GM12878 (cell line): ENCODE measurements around the gene BPGM. TPM values are rescaled to one million over a fixed set of nuclear protein-coding genes. Genes with fewer than 3 reads are reported as not detected.

ENCODE experiments used
- ATAC-seq: fragments of 200-7000 bp; cut with Tn5 transposase; 3 replicates; pipeline ENCODE4 v1.9.1; 2020; ENCODE audit warnings: mild to moderate bottlenecking, moderate library complexity
- BruUV-seq: library from RNA; stranded (reverse); fragments of 400-500 nt; replicated peaks from 2 replicates; lab custom pipeline; 2021; lab: Mats Ljungman, UMichigan
- CTCF ChIA-PET: fragments of 300-600 bp; sonication (Branson Sonifier 250); formaldehyde crosslinking; extraction: SDS; loops from one replicate; lab custom pipeline; 2021; ENCODE audit warnings: inconsistent platforms; lab: Yijun Ruan, JAX
- POLR2A ChIA-PET: fragments of 350-600 bp; formaldehyde crosslinking; extraction: SDS; loops from one replicate; lab custom pipeline; 2021; ENCODE audit warnings: inconsistent platforms; lab: Charles Lee
- RAD21 ChIA-PET: fragments of 300-600 bp; sonication (Branson Sonifier 250); formaldehyde crosslinking; loops from one replicate; lab custom pipeline; 2023; ENCODE audit warnings: antibody characterized with exemption; ENCODE audit not compliant: unreplicated experiment; lab: Charles Lee
- SMC1A ChIA-PET: fragments of 300-600 bp; sonication (Branson Sonifier 250); formaldehyde crosslinking; loops from one replicate; lab custom pipeline; 2023; ENCODE audit not compliant: unreplicated experiment, uncharacterized antibody; lab: Charles Lee
- DNase-seq: peaks from one replicate; pipeline ENCODE4 v3.0.0-alpha.2; 2011; ENCODE audit warnings: low read depth, low spot score
- FAIRE-seq: peaks from 3 replicates; lab custom pipeline; 2011; peaks lifted over from hg19 to GRCh38; lab: Jason Lieb, UNC
- H2AFZ ChIP-seq: 2 replicates; pipeline ENCODE4 v1.6.0; 2011; ENCODE audit warnings: low read depth, low read length, control low read depth; ENCODE audit not compliant: control insufficient read depth
- H3K27ac ChIP-seq: 2 replicates; pipeline ENCODE4 v1.5.1; 2011; ENCODE audit warnings: control low read depth; ENCODE audit not compliant: control insufficient read depth, insufficient read depth
- H3K27me3 ChIP-seq, 2 experiments: replicated peaks in 1 of 2; 2 replicates each; pipeline versions ENCODE4 v1.6.0 to v1.6.1; 2011; ENCODE audit warnings: low read length in 1 of 2; ENCODE audit not compliant: control insufficient read depth in 2 of 2, insufficient read depth in 2 of 2
- H3K36me3 ChIP-seq, 2 experiments: 2 replicates each; pipeline ENCODE4 v1.5.1; 2011; ENCODE audit warnings: low read length in 1 of 2; ENCODE audit not compliant: control insufficient read depth in 2 of 2, insufficient read depth in 2 of 2
- H3K4me1 ChIP-seq: 2 replicates; pipeline ENCODE4 v1.6.1; 2011; ENCODE audit warnings: mild to moderate bottlenecking, low read length, moderate library complexity, mixed read lengths; ENCODE audit not compliant: control insufficient read depth, insufficient read depth
- H3K4me2 ChIP-seq: 2 replicates; pipeline ENCODE4 v1.6.0; 2011; ENCODE audit warnings: control low read depth; ENCODE audit not compliant: control insufficient read depth, insufficient read depth
- H3K4me3 ChIP-seq: fragments of 200-600 bp; sonication (generic); 2 replicates; pipeline ENCODE4 v1.5.1; 2016
- H3K79me2 ChIP-seq: 2 replicates; pipeline ENCODE4 v1.6.0; 2011; ENCODE audit warnings: low read length; ENCODE audit not compliant: control insufficient read depth, insufficient read depth
- H3K9ac ChIP-seq: 2 replicates; pipeline ENCODE4 v1.8.0; 2011; ENCODE audit warnings: low read length, control low read depth, mixed read lengths; ENCODE audit not compliant: control insufficient read depth, insufficient read depth
- H3K9me3 ChIP-seq: replicated peaks from 3 replicates; pipeline ENCODE4 v1.5.1; 2011; ENCODE audit warnings: mild to moderate bottlenecking, low read length; ENCODE audit not compliant: control insufficient read depth, insufficient read depth
- H4K20me1 ChIP-seq: 2 replicates; pipeline ENCODE4 v1.6.0; 2011; ENCODE audit not compliant: control insufficient read depth, insufficient read depth
- ASH2L ChIP-seq: fragments of 300-600, 200-600 bp; sonication (generic); IDR thresholded peaks from 2 replicates; pipeline ENCODE4 v1.6.1; 2017; ENCODE audit warnings: low read depth, mild to moderate bottlenecking, borderline replicate concordance
- CBX3 ChIP-seq: fragments of 200-600 bp; sonication (generic); IDR thresholded peaks from 2 replicates; pipeline ENCODE4 v1.6.1; 2016; ENCODE audit warnings: low read depth, borderline replicate concordance
- EGR1 ChIP-seq, 2 experiments: IDR thresholded peaks; 1 replicate in 1 of 2; 2 replicates in 1 of 2; pipeline ENCODE4 v1.6.1; 2011 to 2012; ENCODE audit warnings: low read depth in 2 of 2, low read length in 2 of 2, borderline replicate concordance in 1 of 2, mild to moderate bottlenecking in 1 of 2, moderate library complexity in 1 of 2
- IKZF1 ChIP-seq: fragments of 450-650 bp; conservative IDR thresholded peaks from 2 replicates; pipeline ENCODE4 v1.6.1; 2017; ENCODE audit warnings: antibody characterized with exemption, mild to moderate bottlenecking
- JUNB ChIP-seq: IDR thresholded peaks from 2 replicates; pipeline ENCODE4 v1.6.1; 2016; ENCODE audit warnings: antibody characterized with exemption, mild to moderate bottlenecking
- POLR2A ChIP-seq: IDR thresholded peaks from 2 replicates; pipeline ENCODE4 v1.6.1; 2011; ENCODE audit warnings: low read depth, mild to moderate bottlenecking, low read length
- RBBP5 ChIP-seq: fragments of 200-600 bp; sonication (generic); conservative IDR thresholded peaks from 2 replicates; pipeline ENCODE4 v1.6.1; 2016
- SIX5 ChIP-seq: IDR thresholded peaks from 2 replicates; pipeline ENCODE4 v1.6.1; 2011; ENCODE audit warnings: mild to moderate bottlenecking, low read depth, low read length, moderate library complexity; ENCODE audit not compliant: severe bottlenecking
- TCF3 ChIP-seq: IDR thresholded peaks from 2 replicates; pipeline ENCODE4 v1.6.1; 2012; ENCODE audit warnings: low read depth, mild to moderate bottlenecking, low read length, borderline replicate concordance; ENCODE audit not compliant: insufficient read depth
- WGBS: methylation state at CpG from one replicate; pipeline ENCODE4 v1.1.6; 2016; ENCODE audit warnings: low lambda C conversion rate; ENCODE audit not compliant: insufficient replicate concordance, insufficient coverage; ENCODE audit errors: missing lambda C conversion rate; 5-methylcytosine and 5-hydroxymethylcytosine counted together
- in situ Hi-C: fragments of 300-500 bp; cut with MboI; formaldehyde crosslinking; loops from 9 replicates; pipeline ENCODE4 v1.14.3; 2018; ENCODE audit warnings: mixed read lengths
- intact Hi-C: fragments of 100-400 bp; cut with micrococcal nuclease; formaldehyde crosslinking; loops from one replicate; pipeline ENCODE4 v1.14.2; 2022; ENCODE audit not compliant: unreplicated experiment
- polyA plus RNA-seq, 11 experiments: library from polyadenylated mRNA; depleted of rRNA in 4 of 11; unstranded in 6 of 11; stranded (reverse) in 5 of 11; fragments of >200 nt; fragmentation: Nextera tagmentation in 4 of 11; fragmentation: Illumina TruSeq in 1 of 11; extraction: Ambion mirVana in 4 of 11; extraction: Trizol in 1 of 11; gene quantifications; 1 replicate in 1 of 11; 2 replicates in 10 of 11; pipeline versions ENCODE4 v1.2.1 to v1.2.3, GENCODE V29; 2011 to 2016; ENCODE audit warnings: inconsistent platforms in 2 of 11, missing spikeins in 2 of 11, low read depth in 1 of 11
- total RNA-seq, 4 experiments: library from RNA; depleted of rRNA in 3 of 4; stranded (reverse); fragments of >200 nt in 3 of 4; fragmentation: Illumina TruSeq in 1 of 4; extraction: Trizol in 1 of 4; gene quantifications; 2 replicates each; pipeline versions ENCODE4 v1.2.1 to v1.2.3, GENCODE V29; 2013 to 2021
- TF ChIP-seq, protein P1 (sequence below): fragments of 450-650 bp; IDR thresholded peaks from 2 replicates; pipeline ENCODE4 v1.6.1; 2016; ENCODE audit warnings: mild to moderate bottlenecking

Gene BPGM
- total and polyA plus RNA-seq, 10 of the 15 experiments (the other 5 are each of a cell fraction or from before 2014, with no cell fraction given) = 9.0 to 20.1 (median 15.2) TPM

DNA sequence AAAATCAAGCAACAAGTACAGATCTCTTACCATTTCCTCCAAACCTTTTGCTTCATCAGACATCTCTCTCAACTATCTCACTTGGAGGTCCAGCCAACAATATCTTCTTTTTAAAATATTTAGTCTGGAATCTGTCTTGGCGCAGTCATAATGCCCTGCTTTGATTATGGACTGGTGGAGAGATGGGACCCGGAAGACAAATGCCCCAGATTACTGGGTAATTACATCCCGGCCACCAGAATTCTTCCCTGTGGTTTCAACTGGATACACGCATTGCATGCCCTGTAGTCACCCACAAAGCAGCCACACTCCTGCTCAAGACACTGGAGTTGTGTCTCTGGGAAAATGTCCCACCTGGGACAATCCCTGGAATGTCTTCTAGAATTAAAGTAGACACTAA is 65.5 kb downstream of the BPGM start:
- 71% methylated on average over 4 of the region's 4 CpGs for WGBS
- BruUV-seq = no TSS peak
- H3K79me2 ChIP-seq = no peaks in the 10 kb centered on the region
- no peaks in the 10 kb centered on the region for H3K4me1 ChIP-seq
- no peak overlapping the region for H3K9ac ChIP-seq
- ATAC-seq (no peak), FAIRE-seq (no peak), DNase-seq (no peak)
- RAD21 ChIA-PET = no interaction called here
- TF ChIP-seq, protein P1, sequence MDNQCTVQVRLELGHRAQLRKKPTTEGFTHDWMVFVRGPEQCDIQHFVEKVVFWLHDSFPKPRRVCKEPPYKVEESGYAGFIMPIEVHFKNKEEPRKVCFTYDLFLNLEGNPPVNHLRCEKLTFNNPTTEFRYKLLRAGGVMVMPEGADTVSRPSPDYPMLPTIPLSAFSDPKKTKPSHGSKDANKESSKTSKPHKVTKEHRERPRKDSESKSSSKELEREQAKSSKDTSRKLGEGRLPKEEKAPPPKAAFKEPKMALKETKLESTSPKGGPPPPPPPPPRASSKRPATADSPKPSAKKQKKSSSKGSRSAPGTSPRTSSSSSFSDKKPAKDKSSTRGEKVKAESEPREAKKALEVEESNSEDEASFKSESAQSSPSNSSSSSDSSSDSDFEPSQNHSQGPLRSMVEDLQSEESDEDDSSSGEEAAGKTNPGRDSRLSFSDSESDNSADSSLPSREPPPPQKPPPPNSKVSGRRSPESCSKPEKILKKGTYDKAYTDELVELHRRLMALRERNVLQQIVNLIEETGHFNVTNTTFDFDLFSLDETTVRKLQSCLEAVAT = no peak
- no peak for TF ChIP-seq TCF3
- no peak for TF ChIP-seq CBX3
- TF ChIP-seq JUNB = no peak
- TF ChIP-seq EGR1 (IDR thresholded peaks at IDR 0.05; ENCODE audit: borderline replicate concordance in 1 of 2, low read depth in 2 of 2, low read length in 2 of 2) = no peak
- TF ChIP-seq RBBP5 = no peak
- TF ChIP-seq IKZF1 = no peak
- TF ChIP-seq ASH2L = no peak
- TF ChIP-seq POLR2A = no peak
- no peak for TF ChIP-seq SIX5
- POLR2A ChIA-PET = no interaction called here
- SMC1A ChIA-PET = no interaction called here
- in situ Hi-C loops = no loop called here
- no peak overlapping the region for H3K27ac ChIP-seq
- H3K36me3 ChIP-seq = no peaks in the 10 kb centered on the region
- intact Hi-C loops = loop anchor here (5.0 kb wide), 1 partner anchor 35 kb away; no protein-coding TSS in a partner anchor
- H2AFZ ChIP-seq = no peak overlapping the region
- H4K20me1 ChIP-seq = no peaks in the 10 kb centered on the region
- no peak overlapping the region for H3K4me2 ChIP-seq
- no peak overlapping the region for H3K4me3 ChIP-seq
- H3K27me3 ChIP-seq = peaks cover 1 to 8% of the 10 kb centered on the region in 2 experiments; a peak in 2 of 4 replicates
- CTCF ChIA-PET = no interaction called here
- no peaks in the 10 kb centered on the region for H3K9me3 ChIP-seq
